Measurements from ENCODE around the gene KCNMA1. TPM values are rescaled to one million over a fixed set of nuclear protein-coding genes. Genes with fewer than 3 reads are reported as not detected.

The KCNMA1 gene
- total RNA-seq, 2 donors from 2014 or later = 5.9 to 9.3 TPM

DNA sequence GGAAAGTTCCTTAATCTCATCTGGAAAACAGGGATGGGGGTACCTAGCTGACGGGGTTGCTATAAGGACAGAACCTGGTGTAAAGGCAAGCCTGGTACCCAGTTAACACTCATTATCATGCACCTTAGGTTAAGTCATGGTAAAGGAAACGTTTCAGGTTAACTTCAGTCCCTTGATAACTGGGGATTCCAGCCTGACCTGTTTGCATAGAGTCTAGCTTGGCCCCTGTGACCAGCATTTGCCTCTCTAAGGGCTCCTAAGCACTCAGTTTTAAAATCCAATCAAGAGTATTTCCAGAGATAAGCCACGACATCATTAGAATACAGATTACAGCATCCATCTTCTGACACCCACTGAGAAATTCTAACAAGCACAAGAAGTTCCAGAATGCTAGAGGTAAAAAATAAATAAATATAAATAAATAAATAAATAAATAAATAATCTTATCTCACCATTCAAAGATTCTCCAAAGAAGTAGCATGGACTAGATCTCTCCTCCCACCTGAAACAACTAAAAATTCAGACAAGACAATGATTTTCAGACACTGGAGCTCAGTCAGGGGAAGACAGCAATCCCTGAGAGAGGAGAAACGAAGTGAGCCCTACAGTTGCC, 184.6 kb downstream of the KCNMA1 start:
- Histone ChIP-seq H3K36me3 (replicated peaks in 1 of 2; ENCODE audit: insufficient read depth in 1 of 2, low read depth in 2 of 2) (no peaks in the 10 kb centered on the region), H3K4me1 (peaks cover 19% of the 10 kb centered on the region), H3K27me3 (no peaks in the 10 kb centered on the region), H3K9me3 (no peaks in the 10 kb centered on the region), H3K27ac (no peak overlapping the region), H3K4me3 (no peak overlapping the region)
- DNase-seq = no peak
- no peak for ATAC-seq
- TF ChIP-seq CTCF (IDR thresholded peaks at IDR 0.05) = no peak
- TF ChIP-seq POLR2A (IDR thresholded peaks at IDR 0.05) = no peak
- 85 to 86% methylated on average over 4 of the region's 4 CpGs for WGBS, 2 donors
- intact Hi-C loops (cut with DNase I) = no loop called here

DNA sequence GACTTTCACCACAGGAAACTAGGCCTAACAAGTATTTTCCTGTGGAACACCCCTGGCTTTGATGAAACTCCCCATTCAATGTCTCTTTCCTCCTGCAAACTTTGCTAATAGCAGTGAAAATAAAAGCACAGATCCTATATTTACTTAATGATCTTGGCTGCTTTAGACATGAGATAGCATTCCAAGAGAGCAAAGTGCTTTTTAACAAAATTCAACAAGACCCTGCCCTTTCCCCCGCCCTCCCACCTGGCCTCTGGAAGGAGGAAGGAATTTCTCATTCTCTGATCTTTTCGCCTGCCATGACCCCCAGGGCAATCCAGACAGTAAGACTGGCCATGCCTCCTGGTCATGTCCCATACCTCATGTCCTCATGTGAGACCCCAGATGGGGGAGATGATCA, 185.7 kb downstream of the KCNMA1 start:
- Histone ChIP-seq H3K4me3 (no peak overlapping the region), H3K4me1 (peaks cover 31% of the 10 kb centered on the region), H3K36me3 (replicated peaks in 1 of 2; ENCODE audit: insufficient read depth in 1 of 2, low read depth in 2 of 2) (no peaks in the 10 kb centered on the region), H3K27me3 (no peaks in the 10 kb centered on the region), H3K27ac (peak overlapping the region in 1 of 4 donors; percentile 1), H3K9me3 (no peaks in the 10 kb centered on the region)
- intact Hi-C loops (cut with DNase I) = no loop called here
- WGBS, 2 donors = 15 to 54% methylated on average over 2 of the region's 2 CpGs
- ATAC-seq = no peak
- TF ChIP-seq POLR2A (IDR thresholded peaks at IDR 0.05) (no peak), CTCF (IDR thresholded peaks at IDR 0.05) (no peak)
- DNase-seq = no peak

- DNase-seq (peak in 1 of 4 donors; percentile 26), ATAC-seq (peak; percentile 46)
- H3K4me1 ChIP-seq = peaks cover 35% of the 10 kb centered on the region
- H3K36me3 ChIP-seq (replicated peaks in 1 of 2; ENCODE audit: insufficient read depth in 1 of 2, low read depth in 2 of 2) = no peaks in the 10 kb centered on the region
- H3K4me3 ChIP-seq = no peak overlapping the region
- 22 to 33% methylated on average over 5 of the region's 5 CpGs for WGBS, 2 donors
- no peaks in the 10 kb centered on the region for H3K9me3 ChIP-seq
- intact Hi-C loops (cut with DNase I) = no loop called here
- no peak overlapping the region for H3K27ac ChIP-seq
- H3K27me3 ChIP-seq = no peaks in the 10 kb centered on the region
- TF ChIP-seq POLR2A (IDR thresholded peaks at IDR 0.05) (no peak), CTCF (IDR thresholded peaks at IDR 0.05) (no peak)
Observed at GRCh38 chr10:77448226-77448625, 189.4 kb downstream of the KCNMA1 start.

DNA sequence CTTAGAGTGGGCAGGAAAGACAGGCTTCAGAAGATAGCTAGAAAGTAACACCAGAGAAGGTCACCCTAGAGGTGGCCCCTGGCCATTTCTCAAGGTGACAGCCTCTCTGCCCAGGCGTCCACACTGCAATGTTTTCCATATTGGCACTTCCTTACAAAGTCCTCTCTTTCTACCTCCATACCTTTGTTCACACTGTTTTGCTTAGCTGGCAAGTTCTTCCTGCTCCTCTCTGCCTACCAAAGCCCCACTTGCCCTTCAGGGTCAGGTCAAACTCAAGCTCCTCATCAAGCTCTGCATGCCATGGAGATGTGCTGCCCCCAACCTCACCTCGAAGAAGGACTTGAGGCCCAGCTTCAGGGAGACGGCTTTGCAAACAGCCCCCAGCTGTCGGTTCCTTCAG, 190.9 kb downstream of the KCNMA1 start:
- DNase-seq (no peak), ATAC-seq (no peak)
- intact Hi-C loops (cut with DNase I) = no loop called here
- Histone ChIP-seq H3K27ac (no peak overlapping the region), H3K4me1 (peaks cover 27% of the 10 kb centered on the region), H3K27me3 (no peaks in the 10 kb centered on the region), H3K4me3 (no peak overlapping the region), H3K36me3 (replicated peaks in 1 of 2; ENCODE audit: insufficient read depth in 1 of 2, low read depth in 2 of 2) (no peaks in the 10 kb centered on the region), H3K9me3 (no peaks in the 10 kb centered on the region)
- no peak for TF ChIP-seq CTCF (IDR thresholded peaks at IDR 0.05)
- no peak for TF ChIP-seq POLR2A (IDR thresholded peaks at IDR 0.05)
- 42 to 44% methylated on average over 3 to 4 of the region's 4 CpGs for WGBS, 2 donors

GRCh38 chr10:77445547-77445946, 192.1 kb downstream of the KCNMA1 start:
- TF ChIP-seq CTCF (IDR thresholded peaks at IDR 0.05) = no peak
- TF ChIP-seq POLR2A (IDR thresholded peaks at IDR 0.05) = no peak
- intact Hi-C loops (cut with DNase I) = no loop called here
- H3K27ac ChIP-seq = no peak overlapping the region
- H3K36me3 ChIP-seq (replicated peaks in 1 of 2; ENCODE audit: insufficient read depth in 1 of 2, low read depth in 2 of 2) = no peaks in the 10 kb centered on the region
- ATAC-seq (no peak), DNase-seq (no peak)
- H3K27me3 ChIP-seq = no peaks in the 10 kb centered on the region
- no peaks in the 10 kb centered on the region for H3K9me3 ChIP-seq
- peaks cover 19% of the 10 kb centered on the region for H3K4me1 ChIP-seq
- H3K4me3 ChIP-seq = no peak overlapping the region
- WGBS, 2 donors = 94 to 95% methylated on average over 7 of the region's 7 CpGs
